GM19099 (cell line): Measurements from ENCODE around the gene VASP.

Experiments
- POLR2A ChIP-seq: IDR thresholded peaks from 3 replicates; pipeline ENCODE4 v1.6.1; 2011; ENCODE audit warnings: low read depth; ENCODE audit not compliant: insufficient read length; ENCODE audit errors: extremely low read depth

The VASP gene

GRCh38 chr19:45506989-45507871, at the start of gene VASP:
Gene VASP (plus strand): TSS chr19:45507479. CDS start chr19:45507772, 293 bp downstream.
- peak; percentile 99 for TF ChIP-seq POLR2A

DNA sequence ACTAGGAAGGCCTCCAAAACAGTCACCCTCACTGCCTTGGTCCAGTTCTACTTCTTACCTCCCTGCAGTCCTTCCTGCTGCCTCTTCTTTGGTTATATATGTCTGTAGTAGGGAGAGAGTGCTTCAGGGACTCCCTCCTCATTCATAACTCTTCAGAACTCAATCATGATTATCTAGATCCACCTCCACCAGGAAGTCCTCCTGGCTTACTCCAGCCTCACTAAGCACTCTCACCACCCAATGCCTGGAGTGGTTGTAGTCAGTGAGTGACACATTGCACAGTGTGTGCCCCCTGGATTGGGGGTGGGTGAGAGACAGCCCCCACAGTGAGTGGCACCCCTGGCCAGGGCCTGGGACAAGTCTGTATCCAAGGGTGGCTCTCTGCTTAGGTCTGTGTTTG, 49.5 kb upstream of the VASP start:
- TF ChIP-seq POLR2A: no peak

DNA sequence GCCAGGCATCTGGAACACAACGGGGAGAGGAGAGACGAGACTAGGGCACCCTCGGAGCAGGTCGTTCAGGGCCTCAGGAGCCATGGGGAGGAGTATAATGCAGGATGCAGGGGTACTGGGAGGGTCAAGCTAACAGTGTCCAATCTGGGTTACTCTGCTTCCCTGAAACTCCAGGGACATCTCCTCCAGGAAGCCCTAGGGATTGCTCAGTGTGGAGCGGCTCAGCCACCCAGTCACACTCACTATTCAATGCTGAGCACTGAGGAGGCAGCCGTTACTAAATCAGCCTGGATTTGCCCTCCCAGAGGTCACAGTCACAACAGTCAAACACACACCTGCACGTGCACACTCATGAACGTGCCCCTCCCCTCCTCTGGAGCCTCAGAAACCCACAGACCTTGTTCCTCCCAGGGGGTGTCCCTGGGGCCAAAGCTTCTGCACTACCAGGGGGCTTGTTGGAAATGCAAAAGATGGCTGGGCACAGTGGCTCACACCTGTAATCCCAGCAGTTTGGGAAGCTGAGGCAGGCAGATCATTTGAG, 46.4 kb upstream of the VASP start:
- TF ChIP-seq POLR2A: no peak

DNA sequence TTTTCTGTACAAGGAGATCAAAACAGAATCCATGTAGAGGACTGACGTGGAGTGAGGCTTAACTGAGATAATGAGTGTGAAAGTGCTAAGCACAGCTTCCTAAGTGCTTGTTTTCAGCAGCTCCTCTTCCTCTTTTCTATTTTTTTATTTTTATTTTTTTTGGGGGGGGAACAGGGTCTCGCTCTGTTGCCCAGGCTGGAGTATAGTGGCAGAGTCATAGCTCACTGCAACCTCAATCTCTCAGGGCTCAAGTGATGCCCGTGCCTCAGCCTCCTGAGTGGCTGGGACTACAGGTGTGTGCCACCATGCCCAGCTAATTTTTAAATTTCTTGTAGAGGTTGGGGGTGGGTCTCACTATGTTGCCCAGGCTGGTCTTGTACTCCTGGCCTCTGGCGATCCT, 45.1 kb upstream of the VASP start:
- TF ChIP-seq POLR2A: no peak

DNA sequence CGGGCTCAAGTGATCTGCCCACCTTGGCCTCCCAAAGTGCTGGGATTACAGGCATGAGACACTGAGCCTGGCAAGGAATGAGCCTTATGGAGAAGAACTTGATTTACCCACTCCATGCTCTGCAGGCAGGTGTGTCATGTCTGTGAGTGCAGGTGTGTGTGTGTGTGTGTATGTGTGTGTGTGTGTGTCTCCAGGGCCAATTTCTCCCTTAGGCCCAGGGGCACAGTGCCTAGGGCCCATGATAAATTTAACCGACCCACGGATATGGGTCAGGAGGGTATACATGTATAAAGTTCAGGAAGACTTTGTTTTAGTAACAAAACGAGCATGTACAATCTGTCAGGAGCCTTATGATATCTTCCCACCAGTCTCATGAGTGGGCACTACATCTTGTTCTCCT, 44.0 kb upstream of the VASP start:
- no peak for TF ChIP-seq POLR2A

DNA sequence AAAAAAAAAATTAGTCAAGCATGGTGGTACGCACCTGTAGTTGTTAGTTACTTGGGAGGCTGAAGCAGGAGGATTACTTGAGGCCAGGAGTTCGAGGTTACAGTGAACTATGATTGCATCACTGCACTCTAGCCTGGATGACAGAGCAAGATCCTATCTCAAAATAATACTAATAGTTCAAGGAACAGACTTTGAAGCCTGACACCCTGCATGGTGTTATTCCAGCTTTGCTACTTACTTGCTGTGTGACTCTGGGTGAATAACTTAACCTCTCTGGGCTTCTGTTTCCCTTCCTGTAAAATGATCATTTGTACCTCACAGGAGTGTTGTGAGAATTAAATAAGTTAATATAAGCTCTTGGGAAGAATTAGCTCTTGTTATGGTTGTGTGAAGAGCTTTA, 43.0 kb upstream of the VASP start:
- no peak for TF ChIP-seq POLR2A

- no peak for TF ChIP-seq POLR2A
Observed at GRCh38 chr19:45464852-45465441, 42.3 kb upstream of the VASP start.

GRCh38 chr19:45467115-45467455, 40.2 kb upstream of the VASP start:
- TF ChIP-seq POLR2A: no peak

DNA sequence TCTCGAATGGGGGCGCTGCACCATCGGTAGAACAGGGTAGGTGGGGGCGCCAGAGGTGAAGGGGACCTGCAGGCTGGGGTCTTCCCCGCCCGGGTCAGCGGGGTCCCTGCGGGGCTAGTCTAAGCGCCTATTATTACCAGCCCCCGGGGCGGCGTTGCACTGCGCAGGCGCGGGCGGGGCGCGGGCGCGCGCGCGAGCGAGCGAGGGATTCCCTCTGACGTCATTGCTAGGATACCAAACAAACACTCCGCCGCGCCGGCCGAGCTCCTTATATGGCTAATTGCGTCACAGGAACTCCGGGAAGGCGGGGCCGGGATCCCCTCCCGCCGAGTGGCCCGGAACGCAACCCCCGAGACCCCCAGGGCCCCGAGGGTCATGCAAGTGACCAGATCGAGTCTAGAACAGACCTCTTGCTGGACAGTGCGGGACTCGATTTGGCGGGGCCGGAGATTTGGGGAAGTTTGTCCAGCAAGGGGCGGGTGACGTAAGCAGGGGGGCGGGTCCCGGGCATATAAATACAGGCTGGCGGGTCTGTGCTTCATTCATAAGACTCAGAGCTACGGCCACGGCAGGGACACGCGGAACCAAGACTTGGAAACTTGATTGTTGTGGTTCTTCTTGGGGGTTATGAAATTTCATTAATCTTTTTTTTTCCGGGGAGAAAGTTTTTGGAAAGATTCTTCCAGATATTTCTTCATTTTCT, 39.7 kb upstream of the VASP start, which contains the start of gene FOSB:
TSS of gene FOSB (plus strand) at position 541 of the 703 bp plus-strand sequence. CDS start 591 bp downstream, outside the sequence.
- TF ChIP-seq POLR2A: peak; percentile 73

GRCh38 chr19:45468159-45468651, 39.1 kb upstream of the VASP start:
- TF ChIP-seq POLR2A: no peak

- TF ChIP-seq POLR2A: no peak
Observed at GRCh38 chr19:45468803-45469131, 38.5 kb upstream of the VASP start.

- peak; percentile 59 for TF ChIP-seq POLR2A
Observed at GRCh38 chr19:45469132-45469944, 37.9 kb upstream of the VASP start.

DNA sequence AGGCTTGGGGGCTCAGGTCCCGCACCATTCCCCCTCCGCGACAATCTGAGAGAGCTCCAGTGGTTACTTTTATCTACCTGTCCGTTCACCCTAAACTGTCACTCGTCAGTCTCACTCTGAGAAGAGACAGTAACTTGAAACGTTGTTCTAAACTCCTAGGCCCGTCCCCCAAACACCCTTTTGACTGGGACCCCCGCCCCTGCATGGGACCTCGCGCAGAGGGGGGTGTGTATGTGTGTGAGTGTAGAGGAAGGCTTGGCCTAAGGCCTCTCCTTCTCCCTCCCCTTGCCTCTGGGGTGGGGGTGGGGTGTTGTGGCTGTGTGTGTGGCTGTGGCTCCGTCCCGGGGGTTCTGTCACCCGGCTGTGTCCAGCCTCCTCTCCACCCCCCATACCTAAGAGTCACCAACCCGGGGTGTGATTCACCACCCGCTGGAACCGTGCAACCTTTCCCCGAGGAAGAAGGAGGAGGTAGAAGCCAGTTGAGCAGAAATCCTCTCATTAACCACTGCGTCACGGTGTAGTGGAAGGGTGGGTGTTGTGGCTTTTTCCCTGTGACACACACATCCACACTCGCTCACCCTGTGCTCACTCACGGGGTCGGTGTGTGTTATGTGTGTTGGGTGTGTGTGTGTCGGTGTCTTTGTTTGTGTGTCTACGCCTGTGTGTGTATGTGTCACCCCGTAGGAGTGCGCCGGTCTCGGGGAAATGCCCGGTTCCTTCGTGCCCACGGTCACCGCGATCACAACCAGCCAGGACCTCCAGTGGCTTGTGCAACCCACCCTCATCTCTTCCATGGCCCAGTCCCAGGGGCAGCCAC, 37.1 kb upstream of the VASP start:
- no peak for TF ChIP-seq POLR2A

- TF ChIP-seq POLR2A: no peak
Observed at GRCh38 chr19:45470762-45471081, 36.6 kb upstream of the VASP start.
